GM12864 (cell line): ENCODE data around the gene RBM23.

ENCODE experiments used
- DNase-seq: peaks from one replicate; pipeline ENCODE4 v3.0.0-alpha.2; 2011; ENCODE audit warnings: low read depth
- H3K4me3 ChIP-seq: 2 replicates; pipeline ENCODE4 v1.5.1; 2011; ENCODE audit warnings: mild to moderate bottlenecking, low read depth, low read length, control low read depth
- CTCF ChIP-seq: IDR thresholded peaks from 2 replicates; pipeline ENCODE4 v1.5.1; 2011; ENCODE audit warnings: low read depth, mild to moderate bottlenecking, moderate library complexity, low read length, control low read depth, inconsistent platforms; ENCODE audit errors: missing control alignments

Gene RBM23

DNA sequence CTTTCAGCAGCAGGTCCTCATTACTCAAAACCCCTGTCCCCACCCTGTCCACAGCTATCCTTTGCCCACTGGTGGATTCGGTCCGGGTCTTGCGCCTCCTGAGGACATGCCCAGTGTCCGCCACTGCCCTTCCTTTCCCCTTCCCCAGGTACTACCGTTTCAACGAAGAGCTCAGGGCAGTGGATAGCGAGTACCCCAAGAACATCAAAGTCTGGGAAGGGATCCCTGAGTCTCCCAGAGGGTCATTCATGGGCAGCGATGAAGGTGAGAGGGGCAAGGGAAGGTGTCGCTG is 73.9 kb downstream of the RBM23 start:
- no peak for DNase-seq
- no peak for TF ChIP-seq CTCF
- no peak overlapping the region for H3K4me3 ChIP-seq

- no peak overlapping the region for H3K4me3 ChIP-seq
- TF ChIP-seq CTCF = no peak
- DNase-seq = no peak
Observed at GRCh38 chr14:22844221-22845102, 74.5 kb downstream of the RBM23 start.
